Mesenchymal stem cell (in vitro differentiated cells and primary cell): ENCODE measurements around the gene RERE.

ENCODE experiments used
- DNase-seq: peaks from one replicate; pipeline ENCODE4 v3.0.0-alpha.2; 2013
- H2AFZ ChIP-seq: one replicate; pipeline ENCODE4 v1.6.1; 2013; ENCODE audit warnings: low read depth, mild to moderate bottlenecking, control low read depth, inconsistent platforms, low read length, moderate library complexity
- H2AK5ac ChIP-seq: 2 replicates; pipeline ENCODE4 v1.6.1; 2013; ENCODE audit warnings: low read length, moderate library complexity, mild to moderate bottlenecking, inconsistent platforms; ENCODE audit not compliant: severe bottlenecking
- H2BK120ac ChIP-seq: one replicate; pipeline ENCODE4 v1.6.1; 2013; ENCODE audit warnings: low read depth, mild to moderate bottlenecking, inconsistent platforms, low read length, moderate library complexity
- H2BK12ac ChIP-seq, 2 experiments: one replicate each; pipeline ENCODE4 v1.6.1; 2013; ENCODE audit warnings: inconsistent platforms in 2 of 2, low read length in 2 of 2, mild to moderate bottlenecking in 2 of 2, moderate library complexity in 2 of 2, control low read depth in 1 of 2
- H2BK15ac ChIP-seq: one replicate; pipeline ENCODE4 v1.6.1; 2013; ENCODE audit warnings: mild to moderate bottlenecking, low read depth, inconsistent platforms; ENCODE audit not compliant: poor library complexity, severe bottlenecking
- H2BK5ac ChIP-seq: 2 replicates; pipeline ENCODE4 v1.6.1; 2013; ENCODE audit warnings: low read depth, mild to moderate bottlenecking, low read length, control low read depth, inconsistent platforms; ENCODE audit not compliant: poor library complexity, severe bottlenecking
- H3K14ac ChIP-seq, 2 experiments: one replicate each; pipeline ENCODE4 v1.6.1; 2013; ENCODE audit warnings: inconsistent platforms in 2 of 2, low read length in 2 of 2, control low read depth in 1 of 2, mild to moderate bottlenecking in 1 of 2, moderate library complexity in 1 of 2
- H3K18ac ChIP-seq, 2 experiments: one replicate each; pipeline ENCODE4 v1.6.1; 2013; ENCODE audit warnings: inconsistent platforms in 2 of 2, low read length in 2 of 2, control low read depth in 1 of 2, low read depth in 1 of 2, mild to moderate bottlenecking in 1 of 2
- H3K23ac ChIP-seq, 2 experiments: one replicate each; pipeline ENCODE4 v1.6.1; 2013; ENCODE audit warnings: inconsistent platforms in 2 of 2, low read length in 2 of 2, mild to moderate bottlenecking in 2 of 2, moderate library complexity in 2 of 2, control low read depth in 1 of 2
- H3K27ac ChIP-seq: 2 replicates; pipeline ENCODE4 v1.5.1; 2013; ENCODE audit warnings: mild to moderate bottlenecking, moderate library complexity, low read length, control low read depth, inconsistent platforms; ENCODE audit not compliant: poor library complexity, severe bottlenecking
- H3K27me3 ChIP-seq, 2 experiments: 2 replicates each; pipeline versions ENCODE4 v1.6.1 to v1.7.0; 2013; ENCODE audit warnings: low read length in 2 of 2, mild to moderate bottlenecking in 2 of 2, moderate library complexity in 2 of 2, control low read depth in 1 of 2, inconsistent platforms in 1 of 2; ENCODE audit not compliant: control insufficient read depth in 1 of 2, insufficient read depth in 1 of 2
- H3K36me3 ChIP-seq, 2 experiments: 2 replicates each; pipeline versions ENCODE4 v1.6.1 to v1.7.0; 2013; ENCODE audit warnings: low read length in 2 of 2, control low read depth in 1 of 2, inconsistent platforms in 1 of 2, low read depth in 1 of 2, mild to moderate bottlenecking in 1 of 2; ENCODE audit not compliant: insufficient read depth in 2 of 2, control insufficient read depth in 1 of 2
- H3K4ac ChIP-seq, 2 experiments: one replicate each; pipeline ENCODE4 v1.6.1; 2013; ENCODE audit warnings: inconsistent platforms in 2 of 2, low read length in 2 of 2, mild to moderate bottlenecking in 2 of 2, moderate library complexity in 2 of 2, control low read depth in 1 of 2, low read depth in 1 of 2
- H3K4me1 ChIP-seq: 2 replicates; pipeline ENCODE4 v1.6.1; 2013; ENCODE audit warnings: low read depth, low read length, control low read depth; ENCODE audit not compliant: control insufficient read depth, insufficient read depth
- H3K4me2 ChIP-seq: 2 replicates; pipeline ENCODE4 v1.6.1; 2013; ENCODE audit warnings: low read length, mild to moderate bottlenecking, inconsistent platforms; ENCODE audit not compliant: poor library complexity, severe bottlenecking
- H3K4me3 ChIP-seq, 2 experiments: 2 replicates each; pipeline versions ENCODE4 v1.5.1 to v1.7.0; 2013; ENCODE audit warnings: low read length in 2 of 2, mild to moderate bottlenecking in 2 of 2, control low read depth in 1 of 2, low read depth in 1 of 2; ENCODE audit not compliant: insufficient read depth in 1 of 2
- H3K79me1 ChIP-seq: replicated peaks from 2 replicates; pipeline ENCODE4 v1.6.1; 2013; ENCODE audit warnings: mild to moderate bottlenecking, control low read depth, low read length, inconsistent platforms; ENCODE audit not compliant: poor library complexity, severe bottlenecking
- H3K9ac ChIP-seq: 2 replicates; pipeline ENCODE4 v1.7.0; 2013; ENCODE audit warnings: mild to moderate bottlenecking, low read length, moderate library complexity
- H3K9me3 ChIP-seq: 2 replicates; pipeline ENCODE4 v1.7.0; 2013; ENCODE audit warnings: mild to moderate bottlenecking, low read length; ENCODE audit not compliant: control insufficient read depth
- H4K8ac ChIP-seq: one replicate; pipeline ENCODE4 v1.6.1; 2013; ENCODE audit warnings: inconsistent platforms, mild to moderate bottlenecking, low read length, moderate library complexity
- H4K91ac ChIP-seq: one replicate; pipeline ENCODE4 v1.6.1; 2013; ENCODE audit warnings: mild to moderate bottlenecking, low read length, inconsistent platforms
- WGBS: methylation state at CpG from one replicate; pipeline ENCODE4 v1.1.7; 2013; ENCODE audit warnings: mixed read lengths; 5-methylcytosine and 5-hydroxymethylcytosine counted together

The RERE gene

GRCh38 chr1:8465692-8466091 is 351.7 kb downstream of the RERE start:
- peak overlapping the region; percentile 83 for H2BK15ac ChIP-seq
- H4K91ac ChIP-seq: peak overlapping the region; percentile 23
- peak overlapping the region in 1 of 2 experiments; percentile 86 for H3K23ac ChIP-seq
- no peak overlapping the region for H2BK120ac ChIP-seq
- H3K4ac ChIP-seq: peak overlapping the region; percentile 46 to 78
- 93% methylated on average over 13 of the region's 13 CpGs for WGBS
- peaks cover 19% of the 10 kb centered on the region for H3K4me1 ChIP-seq
- DNase-seq: no peak
- no peak overlapping the region for H3K4me3 ChIP-seq
- no peak overlapping the region for H3K27ac ChIP-seq
- H4K8ac ChIP-seq: peak overlapping the region; percentile 66
- no peak overlapping the region for H2AFZ ChIP-seq
- peaks cover 35% of the 10 kb centered on the region for H3K79me1 ChIP-seq
- peak overlapping the region; percentile 34 to 90 for H2BK12ac ChIP-seq
- H3K36me3 ChIP-seq: peaks cover 7 to 17% of the 10 kb centered on the region in 2 experiments
- no peaks in the 10 kb centered on the region for H3K9me3 ChIP-seq
- H3K4me2 ChIP-seq: no peak overlapping the region
- H3K9ac ChIP-seq: no peak overlapping the region
- H3K27me3 ChIP-seq: no peaks in the 10 kb centered on the region
- H3K14ac ChIP-seq: peak overlapping the region in 1 of 2 experiments; percentile 99
- no peak overlapping the region for H2BK5ac ChIP-seq
- peak overlapping the region; percentile 83 to 93 for H3K18ac ChIP-seq
- H2AK5ac ChIP-seq: peak overlapping the region; percentile 33

GRCh38 chr1:8465013-8465412 is 352.4 kb downstream of the RERE start:
- Histone ChIP-seq H3K4me2 (no peak overlapping the region), H3K9ac (no peak overlapping the region), H3K9me3 (no peaks in the 10 kb centered on the region), H2BK5ac (no peak overlapping the region), H3K36me3 (peaks cover 7 to 17% of the 10 kb centered on the region in 2 experiments), H2BK12ac (no peak overlapping the region), H3K14ac (no peak overlapping the region), H2BK15ac (no peak overlapping the region), H3K18ac (peak overlapping the region; percentile 80 to 88), H3K23ac (no peak overlapping the region), H2AFZ (no peak overlapping the region), H3K4me1 (peaks cover 19% of the 10 kb centered on the region), H3K27me3 (no peaks in the 10 kb centered on the region), H3K79me1 (peaks cover 35% of the 10 kb centered on the region), H3K27ac (no peak overlapping the region), H4K8ac (no peak overlapping the region), H3K4ac (peak overlapping the region in 1 of 2 experiments; percentile 87), H2BK120ac (peak overlapping the region; percentile 15), H4K91ac (no peak overlapping the region), H3K4me3 (no peak overlapping the region), H2AK5ac (no peak overlapping the region)
- DNase-seq: peak; percentile 58
- 79% methylated on average over 5 of the region's 5 CpGs for WGBS

- Histone ChIP-seq H3K9ac (peak overlapping the region; percentile 76), H3K4me3 (no peak overlapping the region), H4K91ac (peak overlapping the region; percentile 99), H3K4ac (peak overlapping the region; percentile 35 to 99), H4K8ac (peak overlapping the region; percentile 98), H3K18ac (peak overlapping the region; percentile 77 to 99), H3K27me3 (no peaks in the 10 kb centered on the region), H3K9me3 (no peaks in the 10 kb centered on the region), H2BK5ac (no peak overlapping the region), H3K4me2 (no peak overlapping the region), H3K14ac (peak overlapping the region; percentile 22 to 56), H3K36me3 (peaks cover 7 to 17% of the 10 kb centered on the region in 2 experiments), H3K23ac (no peak overlapping the region), H2BK15ac (peak overlapping the region; percentile 85), H2AFZ (no peak overlapping the region), H3K27ac (peak overlapping the region; percentile 6), H2BK12ac (peak overlapping the region; percentile 59 to 98), H2BK120ac (peak overlapping the region; percentile 99), H3K4me1 (peaks cover 19% of the 10 kb centered on the region), H3K79me1 (peaks cover 30% of the 10 kb centered on the region), H2AK5ac (peak overlapping the region; percentile 64)
- 86% methylated on average over 4 of the region's 4 CpGs for WGBS
- DNase-seq: no peak
Observed at GRCh38 chr1:8464377-8464776, 353.1 kb downstream of the RERE start.

GRCh38 chr1:8463144-8463927 is 354.1 kb downstream of the RERE start:
- H4K8ac ChIP-seq: peak overlapping the region; percentile 82
- no peaks in the 10 kb centered on the region for H3K9me3 ChIP-seq
- H2AFZ ChIP-seq: no peak overlapping the region
- H3K18ac ChIP-seq: peak overlapping the region; percentile 72 to 90
- no peak overlapping the region for H3K4me2 ChIP-seq
- peak overlapping the region; percentile 75 for H2BK120ac ChIP-seq
- H3K27ac ChIP-seq: peak overlapping the region; percentile 64
- WGBS: 3% methylated on average over 8 of the region's 8 CpGs
- peaks cover 18% of the 10 kb centered on the region for H3K4me1 ChIP-seq
- no peaks in the 10 kb centered on the region for H3K27me3 ChIP-seq
- peak overlapping the region; percentile 37 to 45 for H2BK12ac ChIP-seq
- H3K23ac ChIP-seq: no peak overlapping the region
- peak overlapping the region; percentile 85 for H4K91ac ChIP-seq
- peak overlapping the region in 1 of 2 experiments; percentile 30 for H3K4me3 ChIP-seq
- H3K79me1 ChIP-seq: peaks cover 26% of the 10 kb centered on the region
- peak overlapping the region; percentile 76 for H3K9ac ChIP-seq
- H2BK5ac ChIP-seq: no peak overlapping the region
- no peak overlapping the region for H3K14ac ChIP-seq
- H3K4ac ChIP-seq: peak overlapping the region; percentile 5 to 36
- peaks cover 7 to 17% of the 10 kb centered on the region in 2 experiments for H3K36me3 ChIP-seq
- DNase-seq: peak; percentile 93
- H2BK15ac ChIP-seq: peak overlapping the region; percentile 29
- no peak overlapping the region for H2AK5ac ChIP-seq
